SK-N-SH treated with all-trans-retinoic acid at 6 μM for 48 hours (cell line): ENCODE measurements around the gene TAS2R41.
A peak's percentile ranks its signal among the peaks of the same experiment; 100 is the strongest.

ENCODE experiments used
- ATAC-seq: fragments of 200-7000 bp; cut with Tn5 transposase; 3 replicates; pipeline ENCODE4 v1.9.1; 2020; ENCODE audit warnings: mild to moderate bottlenecking, moderate library complexity
- ARNTL ChIP-seq: fragments of 450-650 bp; formaldehyde crosslinking; IDR thresholded peaks from 2 replicates; pipeline ENCODE4 v1.5.0; 2020; ENCODE audit warnings: low read depth, mild to moderate bottlenecking, moderate library complexity, borderline replicate concordance
- BACH2 ChIP-seq: fragments of 250-450 bp; sonication (Bioruptor Pico); IDR thresholded peaks from 2 replicates; pipeline ENCODE4 v1.9.0; 2021; ENCODE audit warnings: mild to moderate bottlenecking, borderline replicate concordance
- CREB5 ChIP-seq: fragments of 250-450 bp; sonication (Bioruptor Pico); IDR thresholded peaks from 2 replicates; pipeline ENCODE4 v1.5.1; 2020; ENCODE audit warnings: low read depth, mild to moderate bottlenecking, moderate library complexity
- CSDC2 ChIP-seq: fragments of 250-450 bp; sonication (Bioruptor Pico); IDR thresholded peaks from 2 replicates; pipeline ENCODE4 v1.5.0; 2020; ENCODE audit warnings: mild to moderate bottlenecking, moderate library complexity
- CSRNP3 ChIP-seq: fragments of 250-450 bp; sonication (Bioruptor Pico); IDR thresholded peaks from 2 replicates; pipeline ENCODE4 v1.5.1; 2021; ENCODE audit warnings: mild to moderate bottlenecking, moderate library complexity
- ESRRG ChIP-seq: fragments of 250-450 bp; sonication (Bioruptor Pico); IDR thresholded peaks from 2 replicates; pipeline ENCODE4 v1.6.1; 2021; ENCODE audit warnings: mild to moderate bottlenecking
- GLIS3 ChIP-seq: fragments of 250-450 bp; sonication (Bioruptor Pico); IDR thresholded peaks from 2 replicates; pipeline ENCODE4 v1.5.0; 2020; ENCODE audit warnings: mild to moderate bottlenecking, moderate library complexity
- ISL1 ChIP-seq: fragments of 250-450 bp; sonication (Bioruptor Pico); IDR thresholded peaks from 2 replicates; pipeline ENCODE4 v2.1.2; 2022; ENCODE audit warnings: mild to moderate bottlenecking, moderate library complexity
- OSR1 ChIP-seq: fragments of 250-450 bp; sonication (Bioruptor Pico); IDR thresholded peaks from 2 replicates; pipeline ENCODE4 v1.8.0; 2022; ENCODE audit warnings: moderate library complexity, mild to moderate bottlenecking, inconsistent platforms
- PATZ1 ChIP-seq: fragments of 250-450 bp; sonication (Bioruptor Pico); IDR thresholded peaks from 2 replicates; pipeline ENCODE4 v1.8.0; 2020; ENCODE audit warnings: mild to moderate bottlenecking, moderate library complexity, borderline replicate concordance
- PPARA ChIP-seq: fragments of 250-450 bp; sonication (Bioruptor Pico); IDR thresholded peaks from 2 replicates; pipeline ENCODE4 v1.5.0; 2020; ENCODE audit warnings: mild to moderate bottlenecking, borderline replicate concordance
- RARB ChIP-seq: fragments of 250-450 bp; sonication (Bioruptor Pico); IDR thresholded peaks from 2 replicates; pipeline ENCODE4 v1.8.0; 2021; ENCODE audit warnings: mild to moderate bottlenecking, moderate library complexity
- ZC3H10 ChIP-seq: fragments of 250-450 bp; sonication (Bioruptor Pico); IDR thresholded peaks from 2 replicates; pipeline ENCODE4 v1.5.1; 2021; ENCODE audit warnings: mild to moderate bottlenecking, moderate library complexity
- ZFP3 ChIP-seq: fragments of 250-450 bp; sonication (Bioruptor Pico); IDR thresholded peaks from 2 replicates; pipeline ENCODE4 v1.5.0; 2020; ENCODE audit warnings: mild to moderate bottlenecking, moderate library complexity
- ZFP30 ChIP-seq: fragments of 450-650 bp; formaldehyde crosslinking; IDR thresholded peaks from 2 replicates; pipeline ENCODE4 v1.5.0; 2022; ENCODE audit warnings: mild to moderate bottlenecking, moderate library complexity
- ZNF565 ChIP-seq: fragments of 450-650 bp; formaldehyde crosslinking; conservative IDR thresholded peaks from 2 replicates; pipeline ENCODE4 v1.5.0; 2020; ENCODE audit warnings: low read depth, mild to moderate bottlenecking, moderate library complexity
- ZNF70 ChIP-seq: fragments of 450-650 bp; formaldehyde crosslinking; IDR thresholded peaks from 2 replicates; pipeline ENCODE4 v1.5.0; 2020; ENCODE audit warnings: mild to moderate bottlenecking, moderate library complexity
- TF ChIP-seq, protein P1 (sequence below): fragments of 250-450 bp; sonication (Bioruptor Pico); IDR thresholded peaks from 2 replicates; pipeline ENCODE4 v1.8.0; 2021; ENCODE audit warnings: low read depth, mild to moderate bottlenecking, moderate library complexity, borderline replicate concordance
- TF ChIP-seq, protein P2 (sequence below): fragments of 250-450 bp; sonication (Bioruptor Pico); IDR thresholded peaks from 2 replicates; pipeline ENCODE4 v1.5.0; 2020; ENCODE audit warnings: mild to moderate bottlenecking, moderate library complexity

The TAS2R41 gene

GRCh38 chr7:143458681-143459080 lies 19.0 kb upstream of the TAS2R41 start:
- TF ChIP-seq, protein P1, sequence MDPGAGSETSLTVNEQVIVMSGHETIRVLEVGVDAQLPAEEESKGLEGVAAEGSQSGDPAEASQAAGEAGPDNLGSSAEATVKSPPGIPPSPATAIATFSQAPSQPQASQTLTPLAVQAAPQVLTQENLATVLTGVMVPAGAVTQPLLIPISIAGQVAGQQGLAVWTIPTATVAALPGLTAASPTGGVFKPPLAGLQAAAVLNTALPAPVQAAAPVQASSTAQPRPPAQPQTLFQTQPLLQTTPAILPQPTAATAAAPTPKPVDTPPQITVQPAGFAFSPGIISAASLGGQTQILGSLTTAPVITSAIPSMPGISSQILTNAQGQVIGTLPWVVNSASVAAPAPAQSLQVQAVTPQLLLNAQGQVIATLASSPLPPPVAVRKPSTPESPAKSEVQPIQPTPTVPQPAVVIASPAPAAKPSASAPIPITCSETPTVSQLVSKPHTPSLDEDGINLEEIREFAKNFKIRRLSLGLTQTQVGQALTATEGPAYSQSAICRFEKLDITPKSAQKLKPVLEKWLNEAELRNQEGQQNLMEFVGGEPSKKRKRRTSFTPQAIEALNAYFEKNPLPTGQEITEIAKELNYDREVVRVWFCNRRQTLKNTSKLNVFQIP (CRISPR knock-in tag): no peak
- TF ChIP-seq ZFP30 (no peak), ARNTL (CRISPR knock-in tag) (no peak), PPARA (CRISPR knock-in tag) (no peak), ZFP3 (CRISPR knock-in tag) (no peak), ISL1 (CRISPR knock-in tag) (no peak), BACH2 (CRISPR knock-in tag) (no peak), OSR1 (CRISPR knock-in tag) (no peak), CSDC2 (CRISPR knock-in tag) (no peak), ZC3H10 (no peak)
- peak; percentile 21 for ATAC-seq

GRCh38 chr7:143459359-143459758 lies 18.3 kb upstream of the TAS2R41 start:
- no peak for ATAC-seq
- TF ChIP-seq CREB5: no peak
- no peak for TF ChIP-seq PPARA (CRISPR knock-in tag)
- no peak for TF ChIP-seq ZNF70 (CRISPR knock-in tag)
- TF ChIP-seq, protein P1 (CRISPR knock-in tag): no peak
- TF ChIP-seq RARB: no peak

GRCh38 chr7:143460271-143460979 lies 17.2 kb upstream of the TAS2R41 start:
- TF ChIP-seq GLIS3 (CRISPR knock-in tag) (no peak), PPARA (CRISPR knock-in tag) (no peak), ESRRG (CRISPR knock-in tag) (no peak), ZC3H10 (no peak), OSR1 (CRISPR knock-in tag) (no peak), RARB (no peak), ZNF70 (CRISPR knock-in tag) (no peak), ARNTL (CRISPR knock-in tag) (no peak), ZFP3 (CRISPR knock-in tag) (no peak), ZNF565 (CRISPR knock-in tag) (no peak), ISL1 (CRISPR knock-in tag) (no peak), PATZ1 (no peak), ZFP30 (no peak), CSDC2 (CRISPR knock-in tag) (no peak), CSRNP3 (CRISPR knock-in tag) (no peak), CREB5 (no peak)
- TF ChIP-seq, protein P1 (CRISPR knock-in tag): no peak
- TF ChIP-seq, protein P2, sequence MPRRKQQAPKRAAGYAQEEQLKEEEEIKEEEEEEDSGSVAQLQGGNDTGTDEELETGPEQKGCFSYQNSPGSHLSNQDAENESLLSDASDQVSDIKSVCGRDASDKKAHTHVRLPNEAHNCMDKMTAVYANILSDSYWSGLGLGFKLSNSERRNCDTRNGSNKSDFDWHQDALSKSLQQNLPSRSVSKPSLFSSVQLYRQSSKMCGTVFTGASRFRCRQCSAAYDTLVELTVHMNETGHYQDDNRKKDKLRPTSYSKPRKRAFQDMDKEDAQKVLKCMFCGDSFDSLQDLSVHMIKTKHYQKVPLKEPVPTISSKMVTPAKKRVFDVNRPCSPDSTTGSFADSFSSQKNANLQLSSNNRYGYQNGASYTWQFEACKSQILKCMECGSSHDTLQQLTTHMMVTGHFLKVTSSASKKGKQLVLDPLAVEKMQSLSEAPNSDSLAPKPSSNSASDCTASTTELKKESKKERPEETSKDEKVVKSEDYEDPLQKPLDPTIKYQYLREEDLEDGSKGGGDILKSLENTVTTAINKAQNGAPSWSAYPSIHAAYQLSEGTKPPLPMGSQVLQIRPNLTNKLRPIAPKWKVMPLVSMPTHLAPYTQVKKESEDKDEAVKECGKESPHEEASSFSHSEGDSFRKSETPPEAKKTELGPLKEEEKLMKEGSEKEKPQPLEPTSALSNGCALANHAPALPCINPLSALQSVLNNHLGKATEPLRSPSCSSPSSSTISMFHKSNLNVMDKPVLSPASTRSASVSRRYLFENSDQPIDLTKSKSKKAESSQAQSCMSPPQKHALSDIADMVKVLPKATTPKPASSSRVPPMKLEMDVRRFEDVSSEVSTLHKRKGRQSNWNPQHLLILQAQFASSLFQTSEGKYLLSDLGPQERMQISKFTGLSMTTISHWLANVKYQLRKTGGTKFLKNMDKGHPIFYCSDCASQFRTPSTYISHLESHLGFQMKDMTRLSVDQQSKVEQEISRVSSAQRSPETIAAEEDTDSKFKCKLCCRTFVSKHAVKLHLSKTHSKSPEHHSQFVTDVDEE (CRISPR knock-in tag): no peak
- ATAC-seq: no peak
